Breast epithelium (tissue), 4 donors: ENCODE measurements around the gene UGT2A1. TPM values are rescaled to one million over a fixed set of nuclear protein-coding genes. Genes with fewer than 3 reads are reported as not detected.

Experiments used
- DNase-seq, 2 donors: peaks; one replicate each; pipeline ENCODE4 v3.0.0-alpha.2; 2019; ENCODE audit warnings: low spot score in 2 of 2
- H3K27ac ChIP-seq, 2 donors: fragments of 200-600 bp; sonication (generic) in 1 of 2; one replicate each; pipeline ENCODE4 v1.5.1; 2016 to 2019; ENCODE audit warnings: mild to moderate bottlenecking in 1 of 2
- H3K27me3 ChIP-seq, 2 donors: fragments of 200-600 bp; sonication (generic) in 1 of 2; one replicate each; pipeline versions ENCODE4 v1.5.1 to v1.6.0; 2017 to 2019; ENCODE audit warnings: control low read depth in 1 of 2, mild to moderate bottlenecking in 1 of 2
- H3K36me3 ChIP-seq: fragments of 200-600 bp; one replicate; pipeline ENCODE4 v1.5.1; 2019
- H3K4me1 ChIP-seq, 2 donors: fragments of 200-600 bp; sonication (generic); one replicate each; pipeline ENCODE4 v1.5.1; 2016 to 2019; ENCODE audit warnings: control low read depth in 1 of 2
- H3K4me3 ChIP-seq, 3 donors: fragments of 200-600 bp; sonication (generic); 1 replicate in 2 of 3; 2 replicates in 1 of 3; pipeline ENCODE4 v1.5.1; 2016 to 2019; ENCODE audit warnings: mild to moderate bottlenecking in 3 of 3, moderate library complexity in 2 of 3
- H3K9me3 ChIP-seq, 2 donors: fragments of 200-600 bp; sonication (generic) in 1 of 2; one replicate each; pipeline ENCODE4 v1.5.1; 2016 to 2019; ENCODE audit warnings: control low read depth in 1 of 2
- CTCF ChIP-seq, 3 donors: fragments of 450-650 bp; IDR thresholded peaks; one replicate each; pipeline ENCODE4 v1.5.1; 2016 to 2017; ENCODE audit warnings: antibody characterized with exemption in 3 of 3, mild to moderate bottlenecking in 3 of 3, moderate library complexity in 3 of 3
- POLR2A ChIP-seq: fragments of 450-650 bp; IDR thresholded peaks from one replicate; pipeline ENCODE4 v1.6.1; 2016; ENCODE audit warnings: antibody characterized with exemption, mild to moderate bottlenecking, moderate library complexity
- POLR2AphosphoS5 ChIP-seq, 3 donors: sonication (generic); formaldehyde crosslinking; IDR thresholded peaks; one replicate each; pipeline ENCODE4 v1.6.1; 2017; ENCODE audit warnings: antibody characterized with exemption in 3 of 3
- intact Hi-C: fragments of 100-400 bp; cut with DNase I; formaldehyde crosslinking; loops from one replicate; pipeline ENCODE4 v1.15.1; 2023; ENCODE audit warnings: low total_unique reads
- total RNA-seq, 3 donors: library from RNA; depleted of rRNA; stranded (reverse); fragments of >200 nt; gene quantifications; one replicate each; pipeline ENCODE4 v1.1.0, GENCODE V29; 2016

Gene UGT2A1
- total RNA-seq, 3 donors from 2014 or later = not detected

- no peaks in the 10 kb centered on the region for H3K4me1 ChIP-seq
- H3K27ac ChIP-seq = no peak overlapping the region
- H3K9me3 ChIP-seq = no peaks in the 10 kb centered on the region
- intact Hi-C loops = no loop called here
- H3K4me3 ChIP-seq = no peak overlapping the region
- no peaks in the 10 kb centered on the region for H3K36me3 ChIP-seq
- no peak for DNase-seq
- H3K27me3 ChIP-seq = no peaks in the 10 kb centered on the region
- TF ChIP-seq POLR2AphosphoS5 (IDR thresholded peaks at IDR 0.05) = no peak
- TF ChIP-seq POLR2A = no peak
- no peak for TF ChIP-seq CTCF (IDR thresholded peaks at IDR 0.05)
Measured at GRCh38 chr4:69650872-69651271, 2.2 kb downstream of the UGT2A1 start.

- intact Hi-C loops = no loop called here
- Histone ChIP-seq H3K4me1 (no peaks in the 10 kb centered on the region), H3K36me3 (no peaks in the 10 kb centered on the region), H3K4me3 (no peak overlapping the region), H3K9me3 (no peaks in the 10 kb centered on the region), H3K27me3 (no peaks in the 10 kb centered on the region), H3K27ac (no peak overlapping the region)
- no peak for DNase-seq
- no peak for TF ChIP-seq CTCF (IDR thresholded peaks at IDR 0.05)
- TF ChIP-seq POLR2A = no peak
- no peak for TF ChIP-seq POLR2AphosphoS5 (IDR thresholded peaks at IDR 0.05)
Measured at GRCh38 chr4:69649629-69650028, 3.4 kb downstream of the UGT2A1 start.

- TF ChIP-seq POLR2A = no peak
- no peak for TF ChIP-seq CTCF (IDR thresholded peaks at IDR 0.05)
- no peak for TF ChIP-seq POLR2AphosphoS5 (IDR thresholded peaks at IDR 0.05)
- Histone ChIP-seq H3K27me3 (no peaks in the 10 kb centered on the region), H3K4me1 (no peaks in the 10 kb centered on the region), H3K36me3 (no peaks in the 10 kb centered on the region), H3K4me3 (no peak overlapping the region), H3K27ac (no peak overlapping the region), H3K9me3 (no peaks in the 10 kb centered on the region)
- no peak for DNase-seq
- intact Hi-C loops = no loop called here
Measured at GRCh38 chr4:69649207-69649606, 3.8 kb downstream of the UGT2A1 start.

- DNase-seq = no peak
- Histone ChIP-seq H3K4me3 (no peak overlapping the region), H3K9me3 (no peaks in the 10 kb centered on the region), H3K4me1 (no peaks in the 10 kb centered on the region), H3K36me3 (no peaks in the 10 kb centered on the region), H3K27me3 (no peaks in the 10 kb centered on the region), H3K27ac (no peak overlapping the region)
- TF ChIP-seq POLR2AphosphoS5 (IDR thresholded peaks at IDR 0.05) (no peak), POLR2A (no peak), CTCF (IDR thresholded peaks at IDR 0.05) (no peak)
- intact Hi-C loops = no loop called here
Measured at GRCh38 chr4:69642961-69643360, 10.1 kb downstream of the UGT2A1 start.

GRCh38 chr4:69640289-69640688 lies 12.8 kb downstream of the UGT2A1 start:
- Histone ChIP-seq H3K9me3 (no peaks in the 10 kb centered on the region), H3K4me1 (no peaks in the 10 kb centered on the region), H3K27ac (no peak overlapping the region), H3K36me3 (no peaks in the 10 kb centered on the region), H3K4me3 (no peak overlapping the region), H3K27me3 (no peaks in the 10 kb centered on the region)
- intact Hi-C loops = no loop called here
- TF ChIP-seq POLR2AphosphoS5 (IDR thresholded peaks at IDR 0.05) (no peak), CTCF (IDR thresholded peaks at IDR 0.05) (no peak), POLR2A (no peak)
- no peak for DNase-seq
